HG03103 (cell line): ENCODE results near the gene SHANK3.
"Not testable (repeated sequence)": the region's sequence is repeated elsewhere in the genome, so short reads cannot be mapped to it uniquely, and the experiment has no call there.

ENCODE experiments used
- ATAC-seq: cut with Tn5 transposase; IDR thresholded peaks from one replicate; pipeline ENCODE4 v1.9.1; 2021; ENCODE audit warnings: low read depth; ENCODE audit not compliant: unreplicated experiment

Gene SHANK3

DNA sequence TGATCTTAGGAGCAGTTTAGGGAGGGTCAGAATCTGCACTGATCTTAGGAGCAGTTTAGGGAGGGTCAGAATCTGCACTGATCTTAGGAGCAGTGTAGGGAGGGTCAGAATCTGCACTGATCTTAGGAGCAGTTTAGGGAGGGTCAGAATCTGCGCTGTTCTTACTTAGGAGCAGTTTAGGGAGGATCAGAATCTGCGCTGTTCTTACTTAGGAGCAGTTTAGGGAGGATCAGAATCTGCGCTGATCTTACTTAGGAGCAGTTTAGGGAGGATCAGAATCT lies 28.9 kb upstream of the SHANK3 start:
- not testable (repeated sequence) for ATAC-seq

DNA sequence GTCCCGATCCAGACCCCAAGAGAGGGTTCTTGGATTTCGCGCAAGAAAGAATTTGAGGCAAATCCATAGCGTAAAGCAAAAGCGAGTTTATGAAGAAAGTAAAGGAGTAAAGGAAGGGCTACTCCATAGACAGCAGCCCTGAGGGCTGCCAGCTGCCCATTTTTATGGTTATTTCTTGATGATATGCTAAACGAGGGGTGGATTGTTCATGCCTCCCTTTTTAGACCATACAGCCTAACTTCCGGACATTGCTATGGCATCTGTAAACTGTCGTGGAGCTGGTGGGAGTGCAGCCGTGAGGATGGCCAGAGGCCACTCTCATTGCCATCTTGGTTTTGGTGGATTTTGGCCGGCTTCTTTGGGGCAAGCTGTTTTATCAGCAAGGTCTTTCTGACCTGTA lies 19.4 kb upstream of the SHANK3 start:
- ATAC-seq = no peak

DNA sequence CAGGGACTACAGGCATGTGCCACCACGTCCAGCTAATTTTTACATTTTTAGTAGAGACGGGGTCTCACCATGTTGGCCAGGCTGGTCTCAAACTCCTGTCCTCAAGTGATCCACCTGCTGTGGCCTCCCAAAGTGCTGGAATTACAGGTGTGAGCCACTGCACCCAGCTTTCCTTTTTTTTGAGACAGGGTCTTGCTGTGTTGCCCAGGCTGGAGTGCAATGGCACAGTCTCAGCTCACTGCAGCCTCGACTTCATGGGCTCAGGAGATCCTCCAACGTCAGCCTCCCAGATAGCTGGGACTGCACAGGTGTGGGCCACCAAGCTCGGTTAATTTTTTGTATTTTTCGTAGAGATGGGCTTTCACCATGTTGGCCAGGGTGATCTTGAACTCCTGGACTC lies 18.0 kb upstream of the SHANK3 start:
- not testable (repeated sequence) for ATAC-seq

DNA sequence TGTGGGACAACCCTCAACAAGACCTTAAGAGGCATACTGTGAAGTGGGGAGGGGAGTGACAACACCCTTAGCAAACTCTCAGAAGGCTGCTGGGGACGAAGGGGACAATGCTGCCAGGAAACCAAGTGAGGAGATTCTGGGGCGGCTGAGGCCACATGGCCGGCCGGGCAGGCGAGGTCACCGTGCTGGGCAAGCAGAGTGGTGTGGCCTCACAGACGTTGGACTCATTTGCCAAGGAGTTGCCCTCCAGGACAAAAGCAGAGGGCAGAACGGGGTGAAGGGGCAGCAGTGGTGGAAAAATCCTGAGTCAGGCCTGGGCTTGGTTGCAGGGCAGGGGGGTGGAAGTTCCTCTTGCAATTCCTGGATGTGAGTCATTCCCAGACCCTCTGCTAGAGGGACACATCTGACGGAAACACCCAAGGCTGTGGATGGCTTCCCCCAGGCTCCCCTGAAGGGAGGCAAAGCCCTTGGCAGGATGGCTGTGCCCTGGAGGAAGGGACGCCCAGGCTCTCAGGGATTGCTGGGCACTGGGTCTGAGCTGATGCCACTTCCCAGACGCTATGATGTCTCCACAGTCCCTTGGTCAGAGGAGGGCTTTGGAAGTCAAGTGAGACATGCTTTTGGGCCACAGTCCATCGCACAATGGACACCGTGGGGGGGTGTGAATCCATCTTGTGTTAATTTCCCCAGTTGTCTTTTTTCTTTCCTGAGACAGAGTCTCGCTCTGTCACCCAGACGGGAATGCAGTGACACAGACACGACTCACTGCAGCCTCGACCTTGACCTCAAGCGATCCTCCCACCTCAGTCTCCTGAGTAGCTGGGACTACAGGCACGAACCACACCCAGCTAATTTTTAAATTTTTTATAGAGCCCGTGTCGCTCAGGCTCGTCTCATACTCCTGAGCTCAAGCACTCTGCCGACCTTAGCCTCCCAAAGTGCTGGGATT lies 16.2 kb upstream of the SHANK3 start:
- ATAC-seq = no peak

DNA sequence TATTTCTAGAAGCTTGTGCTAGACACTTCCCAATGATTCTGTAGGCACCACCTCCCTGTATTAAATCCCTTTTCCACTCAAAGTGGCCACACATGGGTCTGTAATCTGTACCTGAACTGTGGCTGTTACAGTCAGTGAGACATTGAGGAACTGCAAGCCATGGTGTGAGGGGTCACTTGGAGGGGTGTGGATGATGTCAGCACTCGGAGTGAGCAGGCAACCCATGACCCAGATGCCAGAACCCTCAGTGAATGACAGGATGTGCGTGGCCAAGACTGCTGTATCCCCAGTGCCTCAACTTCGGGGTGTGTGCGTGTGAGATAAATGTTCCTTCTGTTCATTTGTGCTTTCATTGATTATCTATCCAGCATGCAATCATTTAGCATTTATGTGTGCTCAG lies 14.7 kb upstream of the SHANK3 start:
- no peak for ATAC-seq

DNA sequence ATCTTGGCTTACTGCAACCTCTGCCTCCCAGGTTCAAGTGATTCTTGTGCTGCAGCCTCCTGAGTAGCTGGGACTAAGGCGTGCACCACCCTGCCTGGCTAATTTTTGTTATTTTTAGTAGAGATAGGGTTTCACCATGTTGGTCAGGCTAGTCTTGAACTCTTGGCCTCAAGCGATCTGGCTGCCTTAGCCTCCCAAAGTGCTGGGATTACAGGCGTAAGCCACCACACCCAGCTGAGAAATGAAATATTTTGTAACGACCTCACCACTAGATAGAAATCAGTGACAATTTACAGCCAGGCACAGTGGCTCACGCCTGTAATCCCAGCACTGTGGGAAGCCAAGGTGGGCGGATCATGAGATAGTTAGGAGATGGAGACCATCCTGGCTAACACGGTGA lies 12.9 kb upstream of the SHANK3 start:
- ATAC-seq = not testable (repeated sequence)

DNA sequence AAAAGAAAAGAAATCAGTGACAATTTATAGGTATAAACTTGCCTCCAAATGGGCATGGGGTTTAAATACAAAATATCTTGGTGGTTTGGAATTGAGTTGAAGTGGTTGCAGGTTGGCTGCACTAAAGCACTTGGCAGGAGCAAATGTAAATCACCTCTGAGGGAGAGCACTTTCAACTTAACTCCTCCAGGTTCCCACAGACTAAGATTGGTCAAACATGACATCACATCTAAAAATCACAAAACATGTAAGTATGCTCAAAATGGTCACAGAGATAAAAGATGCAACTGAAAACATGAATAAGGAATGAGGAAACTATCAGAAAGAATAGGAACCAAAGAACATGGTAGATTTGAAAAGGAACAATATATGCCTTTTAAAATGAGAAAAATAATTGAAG lies 12.3 kb upstream of the SHANK3 start:
- ATAC-seq = no peak

DNA sequence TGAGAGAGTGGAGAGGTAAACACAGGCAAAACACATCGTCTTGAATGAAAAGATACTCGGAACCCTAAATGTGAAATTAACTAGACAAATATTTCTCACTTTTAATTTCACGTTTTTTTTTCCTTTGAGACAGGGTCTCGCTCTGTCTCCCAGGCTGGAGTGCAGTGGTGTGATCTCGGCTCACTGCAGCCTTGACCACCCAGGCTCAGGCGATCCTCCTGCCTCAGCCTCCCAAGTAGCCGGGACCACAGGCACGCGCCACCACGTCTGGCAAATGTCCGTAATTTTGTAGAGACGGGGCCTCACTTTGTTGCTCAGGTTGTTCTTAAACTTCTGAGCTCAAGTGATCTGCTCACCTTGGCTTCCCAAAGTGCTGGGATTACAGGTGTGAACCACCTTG lies 7.4 kb upstream of the SHANK3 start:
- no peak for ATAC-seq

DNA sequence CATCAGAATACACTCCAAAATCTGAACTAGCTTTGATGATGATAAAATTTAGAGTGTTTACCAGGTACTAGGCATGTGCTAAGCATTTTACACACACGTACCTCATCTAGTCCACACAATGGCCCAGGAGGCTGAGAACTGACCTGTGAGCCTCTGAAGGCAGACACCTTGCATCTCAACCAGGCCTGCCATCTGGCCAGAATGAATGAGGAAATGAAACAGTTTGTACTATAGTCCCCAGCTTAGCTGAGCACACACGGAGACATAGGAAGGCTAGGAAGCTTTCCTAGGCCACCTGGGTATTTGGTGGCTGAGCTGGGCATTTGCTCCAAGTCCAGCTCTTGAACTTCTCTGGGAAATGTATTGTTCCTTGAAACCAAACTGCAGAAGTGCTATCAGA lies 6.9 kb upstream of the SHANK3 start:
- no peak for ATAC-seq

DNA sequence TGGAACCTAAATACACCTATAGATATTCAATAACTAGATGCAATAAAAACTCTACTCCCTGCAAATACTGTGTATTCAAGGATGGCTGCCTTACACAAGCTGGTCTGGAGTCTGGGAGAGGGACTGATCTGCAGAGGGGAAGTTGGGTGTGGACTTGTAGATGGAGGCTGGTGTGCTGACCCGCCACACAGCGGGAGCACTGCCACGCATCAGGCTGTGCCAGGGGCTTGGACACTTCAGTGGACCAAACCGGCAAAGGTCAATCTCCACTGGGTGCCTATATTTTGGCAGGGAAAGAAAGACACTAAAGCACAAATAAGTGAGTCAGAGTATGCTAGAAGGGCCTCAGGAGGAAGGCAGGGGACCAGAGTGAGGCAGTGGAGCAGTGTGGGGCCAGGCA lies 2.1 kb upstream of the SHANK3 start:
- no peak for ATAC-seq

DNA sequence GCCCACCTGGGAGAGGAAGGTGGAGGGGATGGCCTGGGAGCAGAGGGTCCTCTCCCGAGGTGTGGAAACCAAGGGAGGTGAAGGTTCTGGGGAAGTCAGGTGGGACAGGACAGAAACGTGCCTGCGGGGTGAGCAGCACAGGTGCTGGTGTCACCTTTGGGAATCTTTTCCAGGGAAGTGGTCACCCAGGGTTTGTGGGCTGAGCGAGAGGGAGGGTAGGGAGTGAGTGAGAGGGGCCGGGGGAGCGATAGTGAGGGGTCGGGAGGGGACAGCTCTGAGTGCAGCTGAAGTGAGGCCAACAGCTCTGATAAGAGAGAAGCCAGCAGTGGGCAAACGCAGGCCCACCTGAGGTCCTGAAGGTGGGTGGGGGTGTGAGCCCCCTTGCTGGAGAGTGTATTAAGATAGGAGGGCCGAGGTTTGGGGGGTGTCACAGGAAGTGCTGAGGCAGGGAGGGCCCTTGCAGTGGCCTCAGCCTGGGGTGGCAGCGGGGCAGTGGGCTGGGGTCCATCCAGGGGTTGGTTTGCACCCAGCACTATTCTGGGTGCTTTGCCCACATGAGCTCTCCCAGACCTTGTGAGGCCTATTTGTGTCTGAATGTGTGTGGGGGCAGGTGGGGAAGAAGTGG lies 1.6 kb upstream of the SHANK3 start:
- no peak for ATAC-seq

DNA sequence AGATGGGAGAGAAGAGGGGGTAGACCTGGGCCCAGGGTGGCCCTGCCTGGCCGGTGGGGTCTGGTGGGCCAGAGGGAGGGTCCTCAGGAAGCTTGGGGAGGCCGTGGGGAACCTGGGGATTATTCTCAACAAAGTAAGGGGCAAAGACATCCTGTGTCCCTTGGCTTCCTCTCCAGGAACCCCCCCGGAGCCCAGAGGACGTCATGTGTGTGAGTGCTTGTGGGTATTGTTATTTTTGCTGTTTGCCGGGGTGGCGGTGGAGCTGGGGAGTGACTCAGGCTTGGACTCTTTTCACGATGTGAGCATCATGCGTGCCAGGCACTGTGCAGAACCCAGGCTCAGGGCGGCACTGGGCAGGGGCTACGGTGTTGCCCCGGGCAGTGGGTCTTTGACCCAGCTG lies 982 bp upstream of the SHANK3 start:
- ATAC-seq = no peak

DNA sequence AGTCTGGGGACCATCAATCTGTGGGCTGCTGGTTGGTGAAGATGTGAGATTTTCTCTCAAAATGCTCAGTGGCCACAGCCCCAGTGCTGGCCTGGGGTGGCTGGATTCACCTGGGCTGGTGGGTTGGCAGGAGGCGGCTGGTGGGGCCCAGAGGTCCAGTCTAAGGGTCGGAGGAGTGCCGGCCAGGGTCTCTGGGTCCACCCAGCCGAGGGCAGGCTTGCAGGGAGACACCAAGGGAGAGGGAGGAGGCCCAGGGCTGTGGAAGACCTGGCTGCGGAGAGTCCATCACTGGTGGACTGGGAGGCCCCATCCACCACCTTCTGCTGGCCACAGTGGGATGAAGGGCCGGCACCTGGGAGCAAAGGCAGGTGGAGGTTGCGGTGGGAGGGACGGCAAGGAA lies 582 bp upstream of the SHANK3 start:
- no peak for ATAC-seq

DNA sequence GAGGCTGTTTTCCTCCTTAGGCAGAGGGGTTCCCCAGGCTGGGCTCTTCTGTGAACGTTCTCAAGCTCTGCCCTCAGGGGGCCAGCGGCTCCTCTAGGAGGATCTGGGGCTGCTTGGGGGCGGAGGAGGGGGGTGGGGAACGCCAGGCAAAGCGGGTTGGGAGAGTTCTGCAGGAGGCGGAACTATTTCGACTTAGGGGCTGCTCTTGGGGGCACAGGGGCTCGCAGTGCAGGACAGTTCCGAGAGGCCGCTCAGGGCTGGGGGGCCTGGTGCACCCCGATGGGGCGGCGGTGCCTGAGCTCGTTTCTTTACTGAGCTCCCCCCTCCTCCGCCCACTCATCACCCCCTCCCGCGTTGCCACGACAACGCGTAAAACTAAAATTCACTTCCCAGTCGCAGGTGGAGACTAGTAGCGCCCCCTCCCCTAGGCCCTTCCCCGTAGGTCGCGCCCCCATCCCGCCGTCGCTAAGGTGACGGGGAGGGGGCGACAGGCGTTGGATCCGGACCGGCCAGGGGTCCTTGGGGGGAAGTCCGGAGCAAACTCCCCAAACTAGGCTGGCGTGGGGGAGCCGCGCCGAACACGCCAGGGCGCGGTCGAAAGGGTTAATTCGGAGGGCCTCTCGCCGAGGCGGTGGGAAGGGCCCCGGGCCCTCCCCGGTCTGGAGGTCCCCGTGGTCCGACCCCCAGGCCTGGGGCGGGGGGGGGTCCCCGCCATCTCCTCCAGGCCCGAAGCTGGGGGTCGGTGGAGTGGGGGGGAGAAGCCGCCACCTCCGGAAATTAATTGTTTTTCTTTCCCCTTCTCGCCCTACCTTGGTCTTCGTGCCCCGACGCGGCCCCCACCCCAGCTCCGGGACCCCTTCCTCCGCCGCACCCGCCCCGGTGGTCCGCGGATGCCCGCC lies 857 bp downstream of the SHANK3 start:
- no peak for ATAC-seq

DNA sequence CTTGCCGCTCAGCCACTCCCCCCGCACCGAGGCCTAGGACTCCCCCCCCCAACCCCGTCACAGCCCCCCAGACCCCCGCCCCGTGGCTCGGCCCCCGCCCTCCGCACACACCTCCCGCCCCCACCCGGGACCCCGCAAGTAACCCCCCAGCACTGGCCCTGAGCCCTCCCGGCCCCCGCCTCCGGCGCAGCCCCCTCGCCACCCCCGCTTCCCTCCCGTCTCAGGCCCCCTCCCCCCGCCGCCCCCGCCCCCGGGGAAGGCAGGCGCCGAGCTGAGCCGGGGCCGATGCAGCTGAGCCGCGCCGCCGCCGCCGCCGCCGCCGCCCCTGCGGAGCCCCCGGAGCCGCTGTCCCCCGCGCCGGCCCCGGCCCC lies 1.5 kb downstream of the SHANK3 start:
- ATAC-seq = no peak

DNA sequence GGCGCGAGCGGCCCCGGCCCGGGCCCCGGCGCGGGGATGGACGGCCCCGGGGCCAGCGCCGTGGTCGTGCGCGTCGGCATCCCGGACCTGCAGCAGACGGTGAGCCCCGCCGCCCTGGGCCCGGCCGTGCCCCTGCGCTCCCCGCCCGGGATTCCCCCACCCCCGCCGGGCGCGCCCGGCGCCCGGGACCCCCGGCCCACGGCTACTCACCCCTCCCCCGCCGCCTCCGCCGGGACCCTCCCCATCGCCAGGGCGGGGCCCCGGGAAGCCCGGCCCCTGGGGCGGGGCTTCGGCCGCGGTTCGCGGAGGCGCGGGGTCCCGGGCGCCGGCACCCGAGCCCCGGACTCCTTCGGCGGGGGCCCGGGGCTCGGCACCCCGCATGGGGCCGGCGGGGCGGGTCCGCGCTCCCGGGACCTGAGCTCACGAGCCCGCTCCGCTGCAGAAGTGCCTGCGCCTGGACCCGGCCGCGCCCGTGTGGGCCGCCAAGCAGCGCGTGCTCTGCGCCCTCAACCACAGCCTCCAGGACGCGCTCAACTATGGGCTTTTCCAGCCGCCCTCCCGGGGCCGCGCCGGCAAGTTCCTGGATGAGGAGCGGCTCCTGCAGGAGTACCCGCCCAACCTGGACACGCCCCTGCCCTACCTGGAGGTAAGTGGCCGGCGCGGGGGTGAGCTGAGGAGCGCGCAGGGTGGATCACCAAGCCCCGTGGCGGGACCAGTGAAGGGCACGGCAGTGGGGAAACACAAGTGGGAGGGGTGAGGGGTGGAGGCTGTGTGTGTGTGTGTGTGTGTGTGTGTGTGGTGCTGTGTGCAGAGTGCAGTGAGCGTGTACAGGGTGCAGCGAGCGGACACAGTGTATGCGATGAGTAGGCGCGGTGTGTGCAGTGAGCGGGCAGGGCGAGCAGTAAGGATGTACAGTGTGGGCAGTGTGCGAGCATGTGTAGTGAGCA lies 2.3 kb downstream of the SHANK3 start:
- no peak for ATAC-seq

DNA sequence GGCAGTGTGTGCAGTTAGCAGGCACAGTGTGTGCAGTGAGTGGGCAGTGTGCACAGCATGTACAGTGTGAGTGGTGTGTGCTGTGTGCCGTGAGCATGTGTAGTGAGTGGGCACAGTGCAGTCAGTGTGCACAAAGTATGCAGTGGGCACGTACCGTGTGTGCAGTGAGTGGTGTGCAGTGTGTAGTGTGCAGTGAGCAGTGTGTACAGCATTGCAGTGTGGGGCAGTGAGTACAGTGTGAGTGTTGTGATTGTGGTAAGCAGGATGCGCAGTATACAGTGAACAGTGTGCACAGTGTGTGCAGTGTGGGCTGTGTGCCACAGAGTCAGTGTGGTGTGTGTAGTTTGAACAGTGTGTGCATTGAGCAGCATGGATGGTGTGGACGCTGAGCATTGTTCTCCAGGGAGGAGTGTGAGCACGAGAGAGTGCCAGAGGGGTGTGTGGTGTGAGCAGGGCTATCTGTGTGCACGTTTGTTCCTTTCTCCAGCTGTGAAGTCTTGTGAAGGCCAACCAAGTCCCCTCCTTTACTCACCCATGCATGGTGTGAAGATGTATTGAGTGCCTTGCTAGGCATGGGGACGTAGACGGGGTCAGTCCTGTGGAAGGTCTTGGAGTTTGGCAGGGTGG lies 3.0 kb downstream of the SHANK3 start:
- no peak for ATAC-seq

DNA sequence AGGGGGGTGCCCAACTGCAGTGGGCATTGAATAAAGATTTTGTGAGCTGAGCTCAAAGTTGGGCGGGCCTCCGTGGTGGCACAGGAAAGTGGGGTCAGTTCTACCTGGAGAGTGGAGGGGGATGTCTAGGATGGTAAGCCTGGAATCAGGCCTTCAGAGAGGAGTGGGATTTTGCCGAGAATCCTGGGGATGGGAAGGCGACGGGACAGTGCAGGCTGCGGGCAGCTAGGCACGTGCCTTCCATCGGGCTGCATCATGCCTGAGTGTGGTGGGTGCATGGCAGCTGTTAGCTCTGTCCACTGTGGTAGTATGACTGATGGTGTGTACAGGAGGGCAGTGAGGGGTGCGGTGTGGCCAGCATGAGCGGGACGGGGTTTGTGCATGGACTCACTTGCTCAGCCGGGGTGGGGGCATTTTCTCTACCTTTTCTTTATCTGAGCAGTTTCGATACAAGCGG lies 3.6 kb downstream of the SHANK3 start:
- ATAC-seq = no peak

DNA sequence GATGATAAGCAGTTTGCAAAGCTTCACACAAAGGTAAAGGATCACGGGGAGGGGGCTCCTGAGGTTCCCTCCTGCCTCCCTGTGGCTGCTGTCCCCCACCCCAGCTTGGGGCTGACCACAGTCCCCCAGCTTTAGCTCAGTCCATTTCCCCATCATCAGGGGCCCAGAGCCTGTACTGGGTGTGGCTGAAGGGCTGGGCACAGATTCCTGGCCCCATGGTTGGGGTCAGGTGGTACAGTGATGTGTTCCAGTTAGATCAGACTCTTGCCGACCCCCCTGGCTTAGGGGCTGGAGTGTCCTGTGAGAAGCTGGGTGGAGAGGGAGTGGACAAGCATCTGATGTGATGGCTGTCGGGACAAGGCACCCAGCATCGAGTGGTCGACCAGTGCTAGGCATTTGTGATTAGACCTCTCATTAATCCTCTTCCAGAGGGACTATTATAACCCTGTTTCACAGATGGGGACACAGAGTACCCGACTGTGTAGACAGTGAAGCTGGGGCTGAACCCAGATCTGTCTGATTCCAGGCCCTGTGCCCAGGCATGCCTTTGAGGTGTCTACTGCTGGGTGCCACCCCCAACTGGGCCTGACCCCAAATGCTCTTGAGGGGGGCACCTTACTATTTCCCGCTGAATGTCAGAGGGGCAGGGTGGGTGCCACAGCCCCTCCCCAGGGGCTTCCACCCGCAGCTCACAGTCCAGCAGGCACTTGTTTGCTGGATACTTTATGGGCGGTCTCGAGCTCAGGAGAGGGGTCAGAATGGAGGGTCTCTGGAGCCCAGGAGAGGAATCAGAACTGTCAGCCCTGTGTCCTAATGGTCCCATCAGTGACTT lies 4.3 kb downstream of the SHANK3 start:
- ATAC-seq = no peak
